Smooth muscle cell (in vitro differentiated cells): ENCODE data around the gene CRIM1. TPM values are rescaled to one million over a fixed set of nuclear protein-coding genes. Genes with fewer than 3 reads are reported as not detected.

ENCODE experiments used
- DNase-seq: peaks from one replicate; lab custom pipeline; 2025; ENCODE audit not compliant: unreplicated experiment; lab: John Stamatoyannopoulos, UW
- H2AFZ ChIP-seq: fragments of 200-600 bp; sonication (generic); 2 replicates; pipeline ENCODE4 v1.6.0; 2016; ENCODE audit warnings: antibody characterized with exemption, low read depth, mild to moderate bottlenecking
- H3F3A ChIP-seq: fragments of 200-600 bp; sonication (generic); 2 replicates; pipeline ENCODE4 v1.6.0; 2017; ENCODE audit warnings: antibody characterized with exemption, low read depth
- H3K27ac ChIP-seq: fragments of 200-600 bp; sonication (generic); 2 replicates; pipeline ENCODE4 v1.5.1; 2016; ENCODE audit warnings: low read depth, mild to moderate bottlenecking
- H3K27me3 ChIP-seq: fragments of 200-600 bp; sonication (generic); 2 replicates; pipeline ENCODE4 v1.6.1; 2016; ENCODE audit warnings: low read depth, mild to moderate bottlenecking
- H3K36me3 ChIP-seq: fragments of 200-600 bp; sonication (generic); 2 replicates; pipeline ENCODE4 v1.5.1; 2016; ENCODE audit warnings: low read depth
- H3K4me1 ChIP-seq: fragments of 200-600 bp; sonication (generic); 2 replicates; pipeline ENCODE4 v1.5.1; 2016; ENCODE audit warnings: low read depth
- H3K4me2 ChIP-seq: fragments of 200-600 bp; sonication (generic); 2 replicates; pipeline ENCODE4 v1.6.0; 2016; ENCODE audit warnings: mild to moderate bottlenecking
- H3K4me3 ChIP-seq: fragments of 200-600 bp; sonication (generic); 2 replicates; pipeline ENCODE4 v1.5.1; 2016; ENCODE audit warnings: mild to moderate bottlenecking
- H3K79me2 ChIP-seq: fragments of 200-600 bp; sonication (generic); 2 replicates; pipeline ENCODE4 v1.6.0; 2016; ENCODE audit warnings: low read depth, mild to moderate bottlenecking
- H3K9ac ChIP-seq: fragments of 200-600 bp; sonication (generic); 2 replicates; pipeline ENCODE4 v1.6.0; 2016; ENCODE audit warnings: low read depth
- H3K9me3 ChIP-seq: fragments of 200-600 bp; sonication (generic); replicated peaks from 2 replicates; pipeline ENCODE4 v1.5.1; 2016; ENCODE audit warnings: low read depth
- H4K20me1 ChIP-seq: fragments of 200-600 bp; sonication (generic); 2 replicates; pipeline ENCODE4 v1.6.0; 2016; ENCODE audit warnings: low read depth
- WGBS: methylation state at CpG from one replicate; pipeline ENCODE4 v1.1.7; 2016; ENCODE audit warnings: low lambda C conversion rate; 5-methylcytosine and 5-hydroxymethylcytosine counted together
- polyA plus RNA-seq: library from polyadenylated mRNA; unstranded; fragments of >200 nt; fragmentation: Nextera tagmentation; extraction: Ambion mirVana; gene quantifications from 2 replicates; pipeline ENCODE4 v1.2.1, GENCODE V29; 2016
- total RNA-seq: library from RNA; depleted of rRNA; stranded (reverse); fragments of >200 nt; gene quantifications from 2 replicates; pipeline ENCODE4 v1.2.3, GENCODE V29; 2014
- TF ChIP-seq, protein P1 (sequence below): fragments of 200-600 bp; sonication (generic); IDR thresholded peaks from 2 replicates; pipeline ENCODE4 v1.5.1; 2017; ENCODE audit warnings: borderline replicate concordance, mild to moderate bottlenecking, antibody characterized with exemption; ENCODE audit not compliant: insufficient read depth, poor library complexity, severe bottlenecking

CRIM1 gene
- total and polyA plus RNA-seq, 2 experiments from 2014 or later, result 10.1 to 28.0 TPM

GRCh38 chr2:36367486-36367885 lies 11.9 kb downstream of the CRIM1 start:
- Histone ChIP-seq H3K4me1 (peaks cover 46% of the 10 kb centered on the region), H3K9ac (no peak overlapping the region), H3K27ac (peak overlapping the region; percentile 58), H3K27me3 (no peaks in the 10 kb centered on the region), H3K79me2 (peaks cover 78% of the 10 kb centered on the region), H2AFZ (no peak overlapping the region), H3F3A (peaks cover 5% of the 10 kb centered on the region), H3K4me3 (no peak overlapping the region), H4K20me1 (no peaks in the 10 kb centered on the region), H3K4me2 (peak overlapping the region; percentile 52), H3K36me3 (no peaks in the 10 kb centered on the region), H3K9me3 (no peaks in the 10 kb centered on the region)
- TF ChIP-seq, protein P1, sequence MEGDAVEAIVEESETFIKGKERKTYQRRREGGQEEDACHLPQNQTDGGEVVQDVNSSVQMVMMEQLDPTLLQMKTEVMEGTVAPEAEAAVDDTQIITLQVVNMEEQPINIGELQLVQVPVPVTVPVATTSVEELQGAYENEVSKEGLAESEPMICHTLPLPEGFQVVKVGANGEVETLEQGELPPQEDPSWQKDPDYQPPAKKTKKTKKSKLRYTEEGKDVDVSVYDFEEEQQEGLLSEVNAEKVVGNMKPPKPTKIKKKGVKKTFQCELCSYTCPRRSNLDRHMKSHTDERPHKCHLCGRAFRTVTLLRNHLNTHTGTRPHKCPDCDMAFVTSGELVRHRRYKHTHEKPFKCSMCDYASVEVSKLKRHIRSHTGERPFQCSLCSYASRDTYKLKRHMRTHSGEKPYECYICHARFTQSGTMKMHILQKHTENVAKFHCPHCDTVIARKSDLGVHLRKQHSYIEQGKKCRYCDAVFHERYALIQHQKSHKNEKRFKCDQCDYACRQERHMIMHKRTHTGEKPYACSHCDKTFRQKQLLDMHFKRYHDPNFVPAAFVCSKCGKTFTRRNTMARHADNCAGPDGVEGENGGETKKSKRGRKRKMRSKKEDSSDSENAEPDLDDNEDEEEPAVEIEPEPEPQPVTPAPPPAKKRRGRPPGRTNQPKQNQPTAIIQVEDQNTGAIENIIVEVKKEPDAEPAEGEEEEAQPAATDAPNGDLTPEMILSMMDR, result no peak
- WGBS, result 55% methylated on average over 4 of the region's 4 CpGs
- DNase-seq, result no peak

DNA sequence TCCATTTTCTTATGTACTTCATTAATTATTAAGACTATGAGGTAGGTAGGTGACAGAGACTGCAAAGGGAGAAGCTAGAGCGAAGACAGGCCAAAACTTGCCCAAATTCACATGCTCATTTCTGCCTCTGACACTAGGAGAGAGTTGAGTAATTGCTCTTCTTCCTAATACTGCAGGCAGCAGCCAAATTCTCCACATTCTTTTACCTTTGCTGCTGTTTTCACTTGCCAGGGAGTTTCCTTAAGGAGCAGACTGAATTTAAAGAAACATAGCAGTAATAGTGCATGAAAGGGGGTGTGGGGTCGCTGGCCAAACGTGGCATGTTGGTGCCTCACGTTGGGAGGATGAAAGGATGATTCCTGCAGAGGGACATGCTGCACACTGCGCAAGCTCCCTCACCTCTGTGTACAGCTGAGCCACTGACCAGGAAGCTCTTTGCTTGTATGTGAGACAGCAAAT lies 12.3 kb downstream of the CRIM1 start:
- TF ChIP-seq, protein P1, result no peak

DNA sequence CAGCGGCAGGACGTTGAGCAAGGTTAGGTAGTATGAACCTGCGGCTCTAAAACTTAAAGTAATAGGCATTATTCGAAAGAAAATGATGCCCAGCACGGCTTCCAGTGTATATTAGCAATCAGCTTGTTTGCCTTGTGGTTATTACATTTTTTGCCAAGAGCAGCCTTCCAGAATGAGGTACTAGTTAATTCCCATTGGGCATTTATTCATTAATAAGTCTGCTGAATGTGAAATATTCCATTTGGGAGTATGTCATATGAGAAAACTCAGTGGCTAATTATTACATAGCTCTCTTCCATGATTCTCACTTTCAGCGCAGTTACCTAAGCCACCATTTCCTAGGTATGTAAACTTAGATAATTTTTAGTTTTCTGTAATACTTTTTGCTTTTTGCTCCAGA lies 12.9 kb downstream of the CRIM1 start:
- H3K9ac ChIP-seq, result no peak overlapping the region
- peaks cover 48% of the 10 kb centered on the region for H3K4me1 ChIP-seq

More for the DNA sequence above, 12.3 kb downstream of the CRIM1 start:
- Histone ChIP-seq H3K4me2 (peak overlapping the region; percentile 52), H3K9me3 (no peaks in the 10 kb centered on the region), H3K4me3 (no peak overlapping the region), H3K36me3 (no peaks in the 10 kb centered on the region), H2AFZ (no peak overlapping the region), H3K27ac (peak overlapping the region; percentile 58), H3K27me3 (no peaks in the 10 kb centered on the region), H3F3A (peaks cover 5% of the 10 kb centered on the region), H3K9ac (no peak overlapping the region), H4K20me1 (no peaks in the 10 kb centered on the region), H3K79me2 (peaks cover 75% of the 10 kb centered on the region), H3K4me1 (peaks cover 46% of the 10 kb centered on the region)
- WGBS, result 43% methylated on average over 5 of the region's 5 CpGs
- DNase-seq, result no peak

More for the DNA sequence above, 12.9 kb downstream of the CRIM1 start:
- Histone ChIP-seq H3K27me3 (no peaks in the 10 kb centered on the region), H3K4me3 (no peak overlapping the region), H3K27ac (peak overlapping the region; percentile 40), H3K79me2 (peaks cover 69% of the 10 kb centered on the region), H4K20me1 (no peaks in the 10 kb centered on the region), H2AFZ (no peak overlapping the region), H3F3A (peaks cover 5% of the 10 kb centered on the region), H3K9me3 (no peaks in the 10 kb centered on the region), H3K36me3 (no peaks in the 10 kb centered on the region), H3K4me2 (peak overlapping the region; percentile 52)
- 93% methylated on average over 6 of the region's 6 CpGs for WGBS
- no peak for DNase-seq
- TF ChIP-seq, protein P1, result no peak
